Measurements from ENCODE around the gene PHACTR1.
"Not testable (repeated sequence)": the region's sequence is repeated elsewhere in the genome, so short reads cannot be mapped to it uniquely, and the experiment has no call there.

Gene PHACTR1

DNA sequence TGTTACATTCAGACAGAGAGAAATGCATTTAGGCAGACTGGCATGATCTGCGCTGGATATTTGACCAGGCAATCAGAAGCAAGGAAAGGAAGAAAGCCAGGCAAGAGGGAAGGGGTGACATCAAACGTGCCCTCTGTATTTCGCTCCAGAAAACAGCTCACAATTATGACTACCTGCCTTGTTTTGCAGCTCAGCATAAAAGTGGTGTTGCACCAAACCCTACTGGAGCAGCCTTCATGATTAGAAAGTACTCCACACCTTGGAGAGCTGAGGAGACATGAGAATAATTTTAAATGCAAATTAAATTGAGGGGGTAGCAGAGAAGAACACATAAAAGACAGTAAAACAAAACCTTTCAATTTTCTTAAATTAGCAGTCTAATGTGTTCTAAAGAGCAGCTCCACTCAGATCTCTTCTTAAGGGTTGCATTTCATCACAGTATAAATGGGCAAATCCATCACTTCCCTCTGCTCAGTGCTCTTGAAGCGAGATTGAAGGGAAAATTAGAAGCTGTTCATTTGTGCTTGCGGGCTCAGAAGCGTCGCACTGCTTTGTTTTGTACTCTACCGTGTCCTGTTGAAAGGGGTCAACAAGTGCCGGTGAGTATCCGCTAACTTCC lies at the start of gene PHACTR1:
TSS of gene PHACTR1 (plus strand) at position 470 of the 619 bp plus-strand sequence.
- DNase-seq, result no peak

DNA sequence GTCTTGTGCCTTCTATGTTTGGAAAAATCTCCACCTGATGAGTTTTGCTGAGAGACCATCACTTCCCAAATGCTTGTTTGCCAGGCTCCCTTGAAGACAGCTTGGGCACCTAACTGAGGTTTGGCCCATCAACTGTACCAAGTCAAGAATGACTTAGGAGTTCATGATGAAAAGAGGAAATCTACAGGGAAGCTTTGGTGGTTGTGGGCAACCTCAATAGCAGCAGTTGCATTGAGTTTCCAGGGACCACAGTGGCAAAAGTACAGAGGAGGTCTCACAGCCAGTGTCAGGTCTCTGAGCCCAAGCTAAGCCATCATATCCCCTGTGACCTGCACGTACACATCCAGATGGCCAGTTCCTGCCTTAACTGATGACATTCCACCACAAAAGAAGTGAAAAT lies 49.7 kb upstream of the PHACTR1 start:
- no peak for DNase-seq

DNA sequence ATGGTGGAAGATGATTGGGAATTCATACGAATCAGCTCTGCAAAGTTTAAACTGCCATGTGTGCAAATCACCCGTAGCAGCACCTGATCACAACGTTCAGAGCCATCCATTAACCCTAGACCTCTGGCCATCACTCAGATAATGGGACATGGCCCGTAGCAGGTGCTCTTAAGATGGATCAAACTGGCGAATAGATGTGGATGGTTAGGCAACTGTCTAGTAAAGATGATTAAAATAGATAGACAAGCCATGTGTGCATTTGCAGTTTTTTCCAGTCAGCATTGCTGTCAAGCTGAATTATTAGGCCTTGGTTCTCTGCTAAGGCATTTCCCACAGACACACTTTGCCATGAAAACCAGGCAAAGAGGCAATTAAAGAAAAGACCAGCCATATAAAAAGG lies 40.6 kb upstream of the PHACTR1 start:
- no peak for DNase-seq

GRCh38 chr6:12679341-12679740 lies 37.2 kb upstream of the PHACTR1 start:
- DNase-seq, result no peak

- DNase-seq, result no peak
These were observed 23.4 kb upstream of the PHACTR1 start for GRCh38 chr6:12693122-12693521.

DNA sequence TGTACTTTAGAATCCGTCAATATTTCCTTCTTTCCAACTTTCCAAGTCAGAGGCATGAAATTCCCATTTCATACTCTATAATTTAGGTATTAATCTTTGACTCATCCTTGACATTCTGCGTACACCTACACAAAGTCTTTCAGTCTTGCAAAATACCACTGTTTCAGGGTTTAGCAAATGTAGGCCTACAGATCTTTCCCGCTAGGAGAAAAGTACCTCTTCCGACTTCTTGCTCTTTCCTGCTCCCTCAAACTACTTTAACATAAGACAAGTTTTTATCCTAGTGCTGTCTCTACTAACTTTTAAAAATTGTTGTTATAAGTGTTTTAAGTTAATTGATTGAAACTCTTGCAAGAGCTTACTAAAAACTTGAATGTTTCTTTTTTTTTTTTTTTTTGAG lies 18.3 kb upstream of the PHACTR1 start:
- no peak for DNase-seq

- no peak for DNase-seq
These were observed 11.6 kb upstream of the PHACTR1 start for GRCh38 chr6:12704946-12705345.

- DNase-seq, result no peak
These were observed 7.5 kb upstream of the PHACTR1 start for GRCh38 chr6:12709116-12709515.

DNA sequence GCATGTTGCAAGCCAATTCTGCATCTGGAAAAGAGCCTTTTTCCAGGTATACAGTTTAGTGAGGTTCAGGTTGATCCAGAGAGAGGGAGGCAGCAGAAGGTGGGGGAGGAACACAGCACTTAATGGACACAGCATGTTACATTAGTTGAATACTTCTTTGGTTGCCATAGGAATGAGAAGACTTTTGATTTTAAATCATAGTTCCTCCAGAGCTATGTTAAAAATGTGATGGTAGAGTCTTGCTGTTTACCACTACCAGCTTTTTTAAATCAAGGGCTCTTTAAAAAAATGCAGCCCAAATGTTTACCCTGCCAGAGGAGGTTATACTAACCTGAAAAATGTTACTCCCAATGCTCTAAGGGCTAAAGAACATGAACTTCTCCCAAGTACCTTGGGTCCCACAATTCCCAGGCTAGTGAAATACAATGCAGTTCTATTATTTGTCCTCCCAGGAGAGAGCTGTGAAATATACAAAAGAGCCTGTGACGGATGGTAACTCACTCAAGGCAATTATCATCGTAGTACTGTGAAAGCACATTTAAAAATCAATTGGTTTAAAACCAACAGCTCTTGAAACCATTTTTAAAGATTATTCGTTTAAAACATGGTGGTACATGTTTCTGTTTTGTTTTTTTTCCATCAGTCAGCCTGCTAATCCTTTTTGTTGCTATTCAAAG lies 6.9 kb upstream of the PHACTR1 start:
- DNase-seq, result no peak

DNA sequence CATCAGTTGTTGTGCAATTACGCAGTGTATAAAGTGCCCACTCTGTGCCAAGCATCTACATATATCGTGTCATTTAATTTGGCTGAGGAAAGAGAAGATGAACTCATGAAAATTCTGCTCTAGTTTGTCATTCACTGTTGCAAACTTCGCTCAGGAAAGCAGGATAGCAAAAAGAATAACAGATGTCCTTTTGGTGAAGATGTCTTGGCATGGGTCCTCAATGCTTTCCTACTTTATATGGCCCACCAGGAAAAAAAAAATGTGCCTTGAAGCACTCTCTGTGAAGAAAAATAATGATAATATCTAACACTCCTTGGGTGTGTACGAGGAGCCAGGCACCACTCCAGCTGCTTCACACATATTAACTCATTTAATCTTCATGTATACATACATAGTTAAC lies 5.6 kb upstream of the PHACTR1 start:
- DNase-seq, result no peak

DNA sequence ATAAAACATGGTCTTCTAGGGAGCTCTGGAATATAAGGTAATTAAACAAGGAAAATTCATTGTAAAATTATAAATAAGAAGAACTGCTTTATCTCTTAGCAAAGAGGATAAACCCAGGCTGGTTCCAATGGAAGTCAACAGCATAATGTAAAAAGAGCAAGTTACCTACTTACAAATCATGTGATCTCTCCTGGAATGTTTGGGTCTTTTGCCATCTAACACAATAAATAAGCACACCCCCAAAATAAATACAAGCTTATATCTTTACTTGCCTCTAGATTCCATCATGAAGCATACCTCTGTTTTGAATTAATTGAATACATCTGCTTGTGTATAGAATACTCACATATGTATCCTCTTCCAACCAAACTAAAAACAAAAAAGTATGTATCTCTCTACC lies 2.5 kb upstream of the PHACTR1 start:
- no peak for DNase-seq

DNA sequence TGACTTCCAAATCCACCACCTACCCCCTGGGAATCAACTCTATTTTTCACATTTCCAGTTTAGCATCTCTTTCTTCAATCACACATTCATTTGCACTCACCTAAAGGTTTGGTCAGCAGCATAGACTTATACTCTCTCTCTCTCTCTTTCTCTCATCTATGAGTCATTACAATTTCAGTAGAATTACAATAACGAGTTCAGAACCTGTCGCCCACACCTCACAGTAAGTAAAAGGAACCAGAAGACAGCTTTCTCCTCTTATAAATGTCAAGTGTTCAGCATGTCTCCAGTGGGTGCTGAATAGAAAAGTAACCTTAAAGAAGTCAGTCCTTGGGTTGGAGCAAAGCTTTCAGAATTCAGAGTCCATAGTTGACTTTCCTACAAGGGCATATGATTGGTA lies 1.1 kb upstream of the PHACTR1 start:
- no peak for DNase-seq

DNA sequence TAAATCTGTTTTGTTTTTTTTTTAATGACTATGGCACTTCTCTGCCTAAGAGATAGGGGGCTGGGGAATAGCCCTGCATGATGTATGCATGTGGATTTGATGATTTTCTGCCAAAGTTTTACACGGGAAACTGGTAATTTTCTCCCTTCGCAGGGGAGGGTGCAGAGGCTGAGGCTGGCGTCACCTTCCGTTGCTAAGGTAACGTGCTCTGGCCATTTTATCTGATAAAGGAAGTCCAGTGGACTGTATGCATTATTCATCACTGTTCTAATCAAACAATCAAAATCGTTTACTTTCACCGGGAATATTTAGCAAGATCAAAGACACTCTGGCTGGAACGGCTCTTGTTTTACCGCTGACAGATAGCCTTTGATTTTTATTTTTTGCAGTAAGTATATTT lies 789 bp downstream of the PHACTR1 start:
- no peak for DNase-seq

DNA sequence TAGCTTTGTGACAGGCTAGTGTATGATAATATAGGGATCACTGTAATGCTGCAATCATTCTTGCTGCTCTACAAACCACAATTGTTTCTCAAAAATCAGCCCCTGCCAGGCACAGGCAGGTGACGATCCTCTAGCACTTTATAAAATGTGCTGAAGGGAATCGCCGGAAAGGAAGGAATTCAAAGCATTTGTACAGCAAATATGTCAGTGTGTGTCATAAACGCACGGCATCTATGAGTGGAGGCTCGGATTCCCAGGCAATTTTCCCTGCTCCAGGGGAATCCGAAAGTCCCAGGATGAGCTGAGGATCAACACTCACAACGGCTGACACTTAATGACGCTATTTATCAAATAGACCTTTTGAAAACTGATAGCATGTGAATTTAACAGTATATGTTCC lies 1.4 kb downstream of the PHACTR1 start:
- no peak for DNase-seq

DNA sequence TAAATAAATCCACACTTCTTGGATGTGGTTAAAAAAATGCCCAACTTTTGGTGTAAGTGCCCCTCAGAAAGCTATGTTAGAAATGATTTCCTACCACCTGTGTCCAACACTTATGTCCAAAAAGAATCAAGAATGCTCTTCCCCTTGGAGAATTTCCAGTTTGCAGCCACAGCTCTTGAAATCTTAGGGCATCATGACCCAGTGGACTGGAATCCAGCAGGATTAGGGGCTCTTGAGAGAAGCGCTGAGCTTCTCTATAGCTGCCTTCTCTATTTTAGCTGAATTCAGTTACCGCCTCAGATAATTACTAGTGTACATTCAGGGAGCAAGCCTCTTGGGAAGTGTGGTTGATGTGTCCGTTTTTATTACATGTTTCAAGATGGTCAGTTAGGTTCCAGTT lies 2.5 kb downstream of the PHACTR1 start:
- DNase-seq, result no peak

DNA sequence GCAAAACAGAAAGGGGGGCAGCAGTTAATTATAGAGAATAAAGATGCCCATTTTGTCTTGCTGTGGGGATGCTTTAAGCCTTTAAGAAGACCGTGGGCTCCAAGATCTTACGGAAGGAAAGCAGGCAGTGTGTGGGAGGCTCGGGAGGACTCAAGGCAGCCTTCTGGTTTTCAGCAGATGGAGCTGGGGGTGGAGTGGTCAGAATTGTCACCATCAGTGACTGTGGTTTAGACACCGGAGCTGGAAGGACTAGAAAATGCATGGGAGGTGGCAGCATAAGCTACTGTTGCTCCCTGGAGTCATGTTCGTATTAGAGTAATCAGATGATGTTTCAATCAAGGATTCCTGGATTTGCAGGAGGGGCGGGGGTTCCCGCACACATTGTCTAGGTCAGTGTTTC lies 3.7 kb downstream of the PHACTR1 start:
- no peak for DNase-seq

- no peak for DNase-seq
These were observed 8.7 kb downstream of the PHACTR1 start for GRCh38 chr6:12725263-12725662.

GRCh38 chr6:12729467-12729866 lies 12.9 kb downstream of the PHACTR1 start:
- no peak for DNase-seq

- DNase-seq, result not testable (repeated sequence)
These were observed 14.2 kb downstream of the PHACTR1 start for GRCh38 chr6:12730809-12731208.

DNA sequence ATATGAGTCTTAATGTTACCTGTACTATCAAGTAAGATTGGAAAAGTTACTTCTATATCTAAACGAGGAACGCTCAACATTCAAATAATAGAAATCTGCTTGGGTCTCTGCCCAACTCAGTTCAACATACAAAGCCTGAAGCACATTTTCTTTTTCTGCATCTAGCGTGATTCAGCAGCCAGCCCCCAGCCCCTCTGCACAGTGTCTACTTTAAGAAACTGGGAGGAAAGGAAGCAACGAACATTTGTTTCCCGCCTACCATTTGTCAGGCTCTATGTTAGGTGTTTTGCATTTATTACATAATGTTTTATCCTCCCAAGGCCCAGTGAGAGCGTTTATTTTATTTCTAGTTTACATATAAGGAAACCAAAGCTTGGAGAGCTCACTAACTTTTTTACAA lies 17.3 kb downstream of the PHACTR1 start:
- no peak for DNase-seq

DNA sequence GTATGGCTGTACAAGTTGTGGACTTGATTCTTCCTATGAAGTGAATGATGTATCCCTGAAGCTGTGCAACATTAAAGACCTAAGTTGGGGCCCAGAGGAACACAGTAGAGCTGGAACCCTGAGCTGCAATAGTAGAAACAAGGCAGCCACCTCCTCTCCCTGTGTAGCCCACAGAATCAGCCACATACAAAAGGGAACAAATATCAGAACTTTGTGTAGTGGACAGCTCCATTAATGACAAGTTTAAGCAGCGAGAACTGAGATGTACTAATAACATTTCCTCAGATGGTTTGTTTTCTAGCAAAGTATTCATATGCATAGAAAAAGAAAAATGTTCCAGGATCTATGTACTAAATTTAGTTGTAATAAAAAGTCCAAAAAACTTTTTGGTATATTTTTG lies 19.2 kb downstream of the PHACTR1 start:
- DNase-seq, result no peak

- no peak for DNase-seq
These were observed 31.8 kb downstream of the PHACTR1 start for GRCh38 chr6:12748411-12748810.

DNA sequence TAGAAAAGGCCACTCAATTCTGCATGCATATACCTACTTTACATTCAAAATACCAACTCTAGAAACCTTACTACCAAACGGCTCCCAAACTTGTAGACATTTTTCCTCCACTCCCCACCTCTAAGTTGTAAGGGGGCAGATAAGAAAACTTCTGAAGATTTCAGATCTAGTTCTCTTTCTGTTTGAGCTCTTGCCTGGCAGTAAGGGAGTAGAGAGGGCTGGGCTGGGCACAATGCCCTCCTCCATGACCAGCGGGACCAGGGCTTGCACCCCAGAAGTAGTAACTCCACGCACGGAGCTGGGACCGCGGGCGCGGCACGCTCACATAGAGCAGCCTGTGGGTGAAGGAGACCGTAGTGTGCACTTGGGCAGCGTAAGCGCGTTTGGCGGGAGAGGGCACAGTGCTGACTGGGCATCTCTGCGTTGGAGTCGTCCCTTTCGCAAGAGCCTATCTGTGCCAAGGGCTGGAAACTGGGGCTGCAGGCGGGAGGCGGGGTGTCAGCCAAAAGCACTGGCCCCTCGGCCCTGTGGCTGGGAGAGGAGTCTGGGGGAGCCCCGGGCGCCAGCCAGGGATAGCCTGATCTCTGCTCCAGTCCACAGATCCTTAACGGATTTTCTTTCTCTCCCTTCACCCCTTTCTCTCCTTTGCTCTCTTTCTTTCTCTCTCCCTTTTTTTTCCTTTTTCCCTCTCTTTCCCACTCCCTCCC lies 32.4 kb downstream of the PHACTR1 start:
- DNase-seq, result no peak

Measured in activated naive CD4-positive, alpha-beta T cell (primary cell).